HG02759 (cell line): ENCODE results near the gene CNGB1.
"Not testable (repeated sequence)": the region's sequence is repeated elsewhere in the genome, so short reads cannot be mapped to it uniquely, and the experiment has no call there.

Source experiments
- ATAC-seq: cut with Tn5 transposase; IDR thresholded peaks from one replicate; pipeline ENCODE4 v1.9.1; 2021; ENCODE audit warnings: mild to moderate bottlenecking, moderate library complexity; ENCODE audit not compliant: unreplicated experiment

The CNGB1 gene

DNA sequence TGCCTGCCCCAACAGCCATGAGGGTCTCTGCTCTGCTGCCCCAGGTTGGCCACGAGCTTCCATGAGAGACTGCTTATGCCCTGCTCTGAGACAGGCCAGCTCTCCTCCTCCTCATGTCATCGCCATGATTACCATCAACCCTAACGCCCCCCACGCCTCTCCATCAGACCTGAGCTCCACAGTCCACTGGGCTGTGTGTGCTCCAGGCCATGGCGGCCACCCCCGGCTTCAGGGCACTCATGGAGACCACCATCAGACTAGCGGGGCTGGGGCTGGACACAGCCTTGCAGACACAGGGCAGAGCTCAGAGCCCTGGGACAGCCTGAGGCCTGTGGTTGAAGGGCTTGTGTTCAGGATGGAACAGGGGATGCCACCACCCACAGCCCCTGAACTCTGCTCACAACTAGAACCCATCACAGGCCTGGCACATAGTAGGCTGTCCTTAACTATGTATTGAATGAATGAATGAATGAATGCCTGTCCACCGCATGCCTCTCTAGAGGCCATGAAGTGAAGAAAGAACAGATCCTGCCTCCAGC is 14.6 kb downstream of the CNGB1 start:
- no peak for ATAC-seq

DNA sequence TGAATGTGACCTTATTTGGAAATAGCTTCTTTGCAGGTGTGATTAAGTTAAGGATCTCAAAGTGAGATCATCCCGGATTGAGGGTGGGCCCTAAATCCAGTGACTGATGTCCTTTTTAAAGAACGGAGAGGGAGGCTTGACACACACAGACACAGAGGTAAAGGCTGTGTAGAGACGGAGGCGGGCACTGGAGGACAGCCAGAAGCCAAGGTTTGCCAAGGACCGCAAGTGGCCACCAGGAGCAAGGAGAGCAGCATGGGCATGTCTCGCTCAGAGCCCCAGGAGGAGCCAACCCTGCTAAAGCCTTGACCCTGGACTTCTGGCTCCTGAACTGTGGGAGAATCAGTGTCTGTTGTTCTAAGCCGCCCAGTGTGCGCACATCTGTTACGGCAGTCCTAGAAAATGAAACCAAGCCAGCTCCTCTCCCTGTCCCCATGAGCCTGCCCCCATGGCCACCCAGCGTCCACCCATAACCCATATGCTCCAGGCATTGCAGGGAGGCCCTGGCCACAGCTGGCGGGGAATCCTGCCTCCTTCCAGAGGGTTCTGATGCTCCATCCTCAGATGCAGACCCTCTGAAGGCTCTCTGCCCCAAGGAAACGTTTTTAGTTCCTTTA is 15.2 kb downstream of the CNGB1 start:
- no peak for ATAC-seq

DNA sequence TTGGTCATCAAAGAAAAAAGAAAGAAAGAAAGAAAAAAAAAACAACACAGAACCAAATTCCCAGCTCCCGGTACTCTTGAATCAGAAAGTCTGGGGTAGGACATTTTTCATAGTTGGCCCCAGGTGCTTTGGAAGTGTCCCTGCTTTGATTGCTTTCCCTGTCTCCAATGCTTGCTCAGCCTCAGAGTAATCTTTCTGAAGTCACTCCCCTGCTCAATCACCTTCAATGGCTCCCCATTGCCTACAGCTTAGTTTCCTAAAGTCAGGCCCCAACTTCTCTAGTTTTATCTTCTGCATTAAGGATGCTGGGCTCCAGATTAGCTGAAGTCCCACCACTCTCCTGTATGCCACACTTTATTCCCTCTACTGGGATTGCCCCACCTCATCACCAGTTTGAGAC is 17.1 kb downstream of the CNGB1 start:
- ATAC-seq: no peak

DNA sequence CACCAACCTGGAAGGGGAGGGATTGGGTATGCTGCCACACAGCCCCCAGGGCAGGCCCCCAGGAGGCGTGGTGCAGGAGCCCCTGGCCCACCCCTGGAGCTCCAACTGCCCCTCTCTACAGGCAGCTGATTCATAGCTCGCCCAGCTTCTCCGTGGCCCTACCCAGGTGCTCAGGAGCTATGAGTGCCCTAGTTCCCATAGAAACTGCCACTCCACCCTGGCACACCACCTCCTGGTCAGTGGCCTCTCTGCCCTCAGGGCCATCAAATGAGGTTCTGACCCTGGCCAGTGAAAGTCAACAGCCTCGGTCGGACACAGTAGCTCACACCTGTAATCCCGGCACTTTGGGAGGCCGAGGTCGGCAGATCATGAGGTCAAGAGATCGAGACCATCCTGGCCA is 18.0 kb downstream of the CNGB1 start:
- no peak for ATAC-seq

DNA sequence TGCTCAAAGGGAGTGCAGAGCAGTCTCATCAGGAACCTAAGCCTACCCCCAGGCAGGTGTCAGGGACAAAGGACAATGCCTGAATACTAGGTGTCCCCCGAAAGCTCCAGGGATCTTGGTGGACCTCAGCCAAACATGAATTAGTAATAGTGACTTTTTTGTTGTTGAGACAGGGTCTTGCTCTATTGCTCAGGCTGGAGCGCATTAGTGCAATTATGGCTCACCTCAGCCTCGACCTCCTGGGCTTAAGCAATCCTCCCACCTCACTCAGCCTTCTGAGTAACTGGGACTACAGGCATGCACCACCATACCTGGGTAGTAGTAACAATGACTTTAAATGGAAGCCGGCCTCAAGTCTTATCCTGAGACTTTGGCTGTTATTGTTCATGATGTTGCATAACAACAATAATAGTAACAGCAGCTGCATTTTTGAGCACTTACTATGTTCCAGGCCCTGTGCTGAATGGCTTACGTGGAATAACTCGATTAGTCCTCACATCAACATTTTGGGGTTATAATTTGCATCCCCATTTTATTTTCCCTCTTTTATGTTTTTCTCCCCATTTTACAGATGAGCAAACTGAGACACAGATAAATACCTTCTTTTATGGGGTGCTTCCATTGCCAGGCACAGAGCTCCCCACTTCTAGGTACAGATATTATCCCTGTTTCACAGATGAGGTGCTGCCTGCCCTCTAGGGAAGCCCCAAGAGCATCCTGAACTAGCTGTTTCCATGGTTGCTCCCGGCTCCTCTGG is 19.5 kb downstream of the CNGB1 start:
- ATAC-seq: no peak

DNA sequence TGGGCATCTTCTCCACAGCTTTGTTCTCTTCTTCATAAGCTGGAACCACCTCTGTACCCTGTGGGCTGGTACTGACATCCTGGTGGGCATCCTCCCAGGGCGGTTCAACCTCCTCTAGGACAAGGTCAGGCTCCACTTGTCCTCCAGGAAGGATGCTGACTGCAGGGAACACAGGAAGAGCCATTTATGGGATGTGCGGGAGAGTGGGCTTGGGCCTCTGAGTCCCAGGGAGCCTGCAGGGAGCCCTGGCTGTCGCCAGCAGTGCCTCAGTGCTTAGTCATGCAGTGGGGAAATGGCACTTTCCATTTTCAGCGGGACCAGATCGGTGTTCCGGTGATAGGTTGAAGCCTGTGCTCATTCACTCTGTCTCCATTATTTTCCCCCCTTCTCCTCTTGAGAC is 20.5 kb downstream of the CNGB1 start:
- no peak for ATAC-seq

DNA sequence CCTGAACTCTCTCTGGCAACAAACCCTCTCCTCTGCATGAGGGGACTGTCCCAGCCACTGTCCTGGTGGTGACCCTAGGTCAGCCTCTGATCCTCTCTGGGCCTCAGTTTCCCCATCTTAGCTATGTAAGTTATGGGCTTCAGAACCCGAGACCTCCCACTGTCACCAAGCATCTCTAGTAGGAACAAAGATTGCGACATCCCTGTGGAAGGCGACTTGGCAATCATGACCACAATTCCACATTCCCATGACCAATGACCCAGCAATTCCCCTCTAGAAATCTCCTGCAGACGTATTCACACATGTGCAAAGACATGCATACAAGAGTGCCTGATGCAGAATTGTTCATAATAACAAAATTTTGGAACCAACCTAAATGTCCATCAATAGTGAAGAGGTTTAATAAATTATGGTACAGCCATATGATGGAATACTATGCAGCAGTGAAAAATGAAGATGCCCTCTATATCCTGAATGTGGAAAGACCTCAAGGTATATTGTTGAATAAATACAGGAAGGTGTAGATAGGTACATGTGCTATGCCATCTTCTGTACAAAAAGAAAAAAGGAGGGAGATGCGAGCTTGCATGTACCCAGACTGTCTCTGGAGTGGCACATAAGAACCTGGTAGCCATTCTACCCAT is 21.2 kb downstream of the CNGB1 start:
- ATAC-seq: no peak

DNA sequence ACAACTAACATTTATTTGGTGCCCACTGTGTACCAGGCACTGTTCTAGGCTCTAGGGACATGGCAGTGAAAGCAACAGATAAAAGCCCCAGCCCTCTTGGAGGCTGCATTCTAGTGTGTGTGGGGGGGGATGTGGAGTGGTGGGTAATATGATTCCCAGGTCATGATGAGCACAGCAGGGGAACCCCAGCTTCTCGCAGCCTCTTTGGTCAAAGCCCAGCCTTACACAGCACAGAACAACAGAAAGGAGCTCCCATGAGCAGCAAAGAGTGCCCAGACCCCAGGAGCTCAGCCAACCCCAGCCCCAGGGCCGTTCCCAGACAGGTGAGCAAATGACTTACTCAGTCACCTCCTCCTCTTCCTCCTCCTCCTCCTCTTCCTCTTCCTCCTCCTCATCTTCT is 21.9 kb downstream of the CNGB1 start:
- ATAC-seq: no peak

DNA sequence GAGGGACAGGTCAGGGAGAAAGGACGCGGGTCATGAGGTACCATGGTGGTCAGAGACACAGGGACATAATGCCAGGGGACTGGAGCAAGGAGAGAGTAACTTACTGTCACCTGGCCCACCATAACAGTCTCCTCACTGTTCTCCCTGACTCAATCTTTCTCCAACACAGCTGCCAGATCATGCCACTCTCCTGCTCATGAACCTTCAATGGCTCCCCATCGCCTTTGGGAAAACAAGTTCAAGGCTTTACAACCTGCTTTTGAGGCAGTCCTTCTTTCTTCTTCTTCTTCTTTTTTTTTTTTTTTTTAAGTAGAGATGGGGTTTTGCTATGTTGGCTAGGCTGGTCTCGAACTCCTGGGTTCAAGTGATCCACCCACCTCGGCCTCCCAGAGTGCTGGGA is 22.9 kb downstream of the CNGB1 start:
- no peak for ATAC-seq

DNA sequence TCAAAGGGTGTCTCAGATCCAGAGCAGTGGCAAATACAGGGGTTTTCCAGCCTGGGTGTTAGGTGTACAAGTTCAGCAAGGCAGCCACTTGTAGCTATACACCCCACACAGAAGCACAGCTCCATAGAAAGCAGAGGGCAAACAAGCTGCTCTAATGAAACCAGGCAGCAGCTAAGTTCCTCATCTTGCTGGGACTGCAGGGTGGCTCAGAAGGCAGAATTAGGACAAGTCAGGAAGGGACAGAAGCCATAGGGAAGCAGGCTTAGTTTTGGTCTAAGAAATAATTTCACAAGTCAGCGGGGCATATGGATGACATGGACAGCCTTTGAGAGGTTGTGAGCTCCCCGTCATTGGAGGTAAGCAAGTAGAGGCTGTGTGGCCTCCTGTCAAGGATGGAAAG is 23.7 kb downstream of the CNGB1 start:
- ATAC-seq: no peak

DNA sequence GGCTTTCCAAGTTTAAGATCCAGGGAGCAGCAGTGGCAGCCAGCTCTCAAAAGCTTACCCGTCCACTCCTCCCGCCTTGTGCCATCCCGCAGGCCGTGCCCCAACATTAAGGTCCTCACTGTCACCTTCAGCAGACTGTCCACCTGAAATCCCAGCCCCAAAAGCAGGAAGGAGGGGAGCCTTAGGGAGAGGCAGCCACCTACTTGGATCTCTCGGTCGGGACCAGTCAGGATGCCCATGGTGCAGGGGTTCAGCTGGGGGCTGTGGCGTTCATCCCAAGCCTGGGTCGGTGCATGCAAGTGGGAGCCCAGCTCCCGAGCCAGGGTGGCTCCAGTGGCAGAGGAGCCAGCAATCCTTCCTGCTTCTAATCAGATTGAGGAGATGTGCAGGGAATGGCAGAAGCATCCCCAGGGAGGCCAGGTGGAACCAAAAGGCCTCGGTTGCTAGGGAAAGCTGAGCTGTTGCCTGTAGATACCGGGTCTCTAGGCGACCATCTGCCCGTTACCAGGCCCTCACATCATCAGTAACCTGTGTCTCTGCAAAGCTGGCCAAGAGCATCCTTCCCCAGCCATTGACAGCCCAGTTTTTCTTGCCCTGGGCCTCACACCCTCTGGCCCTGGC is 24.6 kb downstream of the CNGB1 start:
- ATAC-seq: no peak

DNA sequence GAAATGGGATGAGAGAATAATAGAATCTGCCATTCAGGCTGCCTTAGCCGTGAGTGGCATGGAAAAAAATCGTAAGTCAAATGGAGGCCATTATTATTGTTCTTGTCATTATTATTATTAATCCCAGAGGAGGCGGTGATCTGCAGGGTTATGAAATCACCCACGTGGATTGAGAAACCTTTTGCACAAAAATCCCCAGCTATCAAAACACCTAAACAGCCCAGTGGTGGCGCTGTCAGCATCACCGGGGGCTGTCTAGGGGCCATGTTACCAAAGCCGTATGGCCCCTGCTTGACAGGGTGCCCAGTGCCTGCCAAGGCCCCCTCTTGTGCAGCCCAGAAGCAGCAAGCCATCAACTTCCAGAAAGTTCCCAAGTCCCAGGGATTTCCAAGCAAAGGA is 25.2 kb downstream of the CNGB1 start:
- ATAC-seq: no peak

DNA sequence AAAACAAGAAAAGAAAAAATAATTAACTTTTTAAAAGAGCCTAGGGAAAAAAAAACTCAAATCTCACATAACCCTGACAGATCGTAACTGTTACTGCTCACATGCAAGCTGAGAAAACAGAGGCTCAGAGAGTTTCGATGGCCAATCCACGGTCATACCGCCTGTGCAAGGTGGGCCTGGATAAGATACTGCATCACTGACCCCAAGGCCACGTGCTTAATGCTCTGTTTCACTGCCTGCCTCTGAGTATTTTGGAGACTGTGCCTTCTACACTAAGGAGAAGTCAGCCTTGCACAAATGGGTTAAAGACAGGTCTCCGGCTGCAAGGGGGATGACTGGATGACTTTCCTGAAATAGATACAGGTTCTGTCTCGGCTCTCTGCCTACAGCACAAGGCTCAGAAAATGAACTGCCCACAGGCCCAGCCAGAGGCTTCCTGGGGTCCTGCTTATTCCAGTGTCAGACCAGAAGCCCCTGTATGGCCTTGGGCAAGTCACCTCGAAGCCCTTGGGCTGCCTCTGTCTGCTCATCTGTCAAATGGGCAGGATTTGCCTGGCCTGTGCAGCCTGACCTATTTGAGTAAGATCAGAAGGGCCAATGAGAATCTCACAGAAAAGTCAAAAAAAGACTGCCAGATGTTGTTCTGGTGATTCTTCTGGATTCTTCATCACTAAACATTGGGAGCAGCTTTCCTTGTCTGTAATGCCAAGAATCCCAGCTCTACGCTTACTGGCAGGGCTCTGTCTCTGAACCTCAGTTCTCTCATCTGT is 25.8 kb downstream of the CNGB1 start:
- ATAC-seq: no peak

DNA sequence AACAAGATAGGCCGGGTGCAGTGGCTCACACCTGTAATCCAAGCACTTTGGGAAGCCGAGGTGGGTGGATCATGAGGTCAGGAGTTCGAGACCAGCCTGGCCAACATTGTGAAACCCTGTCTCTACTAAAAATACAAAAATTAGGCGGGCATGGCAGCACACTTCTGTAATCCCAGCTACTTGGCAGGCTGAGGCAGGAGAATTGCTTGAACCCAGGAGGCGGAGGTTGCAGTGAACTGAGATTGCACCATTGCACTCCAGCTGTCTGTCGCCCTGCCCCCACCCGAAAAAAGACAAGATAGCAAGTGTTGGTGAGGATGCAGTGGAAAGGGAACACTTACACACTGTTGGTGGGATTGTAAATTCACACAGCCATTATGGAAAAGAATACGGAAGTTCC is 27.5 kb downstream of the CNGB1 start:
- ATAC-seq: not testable (repeated sequence)

DNA sequence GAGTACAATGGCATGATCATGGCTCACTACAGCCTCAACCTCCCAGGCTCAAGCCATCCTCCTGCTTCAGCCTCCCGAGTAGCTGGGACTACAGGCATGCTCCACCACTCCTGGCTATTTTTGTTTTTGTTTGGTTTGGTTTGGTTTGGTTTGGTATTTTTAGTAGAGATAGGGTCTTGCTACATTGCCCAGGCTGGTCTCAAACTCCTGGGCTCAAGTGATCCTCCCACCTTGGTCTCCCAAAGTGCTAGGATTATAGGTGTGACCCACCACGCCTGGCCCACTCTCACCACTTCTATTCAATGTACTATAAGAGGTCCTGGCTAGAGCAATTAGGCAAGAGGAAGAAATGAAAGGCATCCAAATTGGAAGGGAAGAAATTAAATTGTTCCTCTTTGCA is 29.0 kb downstream of the CNGB1 start:
- ATAC-seq: not testable (repeated sequence)

DNA sequence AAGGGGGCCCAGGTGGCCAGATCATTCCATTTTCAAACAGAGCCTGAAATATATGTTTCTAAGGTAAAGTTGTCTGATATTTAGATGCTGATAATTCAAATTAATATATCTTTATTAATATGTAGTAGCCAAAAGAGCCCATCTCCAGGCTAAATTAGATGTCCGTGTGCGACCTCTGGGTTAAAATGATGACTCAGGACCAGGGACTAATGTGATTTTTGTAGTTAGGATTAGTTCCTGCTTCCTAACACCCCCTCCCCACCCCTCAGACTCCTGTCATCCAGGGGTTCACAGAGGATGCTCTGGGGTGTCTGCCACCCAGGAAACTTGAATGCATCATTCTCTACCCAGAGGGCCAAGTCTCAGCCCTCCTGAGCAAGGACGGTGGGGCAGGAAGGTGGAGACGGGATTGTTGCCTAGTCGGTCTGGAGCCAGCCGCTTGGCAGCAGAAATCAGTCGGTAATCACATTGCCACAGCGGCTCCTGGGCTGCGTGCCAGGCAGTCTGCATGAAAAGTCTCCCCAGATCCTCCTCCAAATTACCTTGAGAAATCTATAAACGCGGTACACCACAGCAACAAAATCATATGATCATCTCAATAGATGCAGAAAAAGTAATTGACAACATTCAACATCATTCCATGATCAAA is 29.8 kb downstream of the CNGB1 start:
- ATAC-seq: no peak

DNA sequence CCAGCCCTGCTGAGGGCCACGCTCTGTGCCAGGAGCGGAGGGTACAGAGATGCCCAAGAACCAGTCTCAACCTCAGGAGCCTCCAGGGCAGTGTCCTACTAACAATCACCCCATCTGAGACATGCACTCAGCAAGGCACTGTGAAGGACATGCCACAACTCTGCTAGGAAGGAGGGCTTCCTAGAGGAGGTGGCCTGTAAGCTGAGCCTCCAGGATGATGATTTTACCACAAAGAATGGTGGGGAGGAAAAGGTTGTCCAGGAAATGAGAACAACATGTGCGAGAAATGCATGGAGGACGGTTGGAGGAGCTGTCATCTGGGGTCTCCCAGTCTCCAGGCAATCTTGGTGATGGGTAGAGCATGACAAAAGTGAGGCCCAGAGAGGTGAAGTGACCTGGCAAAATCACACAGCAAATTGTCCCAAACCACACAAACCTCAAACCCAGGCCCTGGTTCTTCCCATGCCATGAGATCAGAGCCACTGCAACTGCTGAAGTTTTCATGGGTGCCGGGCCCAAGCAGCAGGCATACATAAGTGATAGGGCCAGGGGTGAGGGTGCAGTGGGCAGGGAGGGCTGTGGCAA is 30.5 kb downstream of the CNGB1 start:
- no peak for ATAC-seq

DNA sequence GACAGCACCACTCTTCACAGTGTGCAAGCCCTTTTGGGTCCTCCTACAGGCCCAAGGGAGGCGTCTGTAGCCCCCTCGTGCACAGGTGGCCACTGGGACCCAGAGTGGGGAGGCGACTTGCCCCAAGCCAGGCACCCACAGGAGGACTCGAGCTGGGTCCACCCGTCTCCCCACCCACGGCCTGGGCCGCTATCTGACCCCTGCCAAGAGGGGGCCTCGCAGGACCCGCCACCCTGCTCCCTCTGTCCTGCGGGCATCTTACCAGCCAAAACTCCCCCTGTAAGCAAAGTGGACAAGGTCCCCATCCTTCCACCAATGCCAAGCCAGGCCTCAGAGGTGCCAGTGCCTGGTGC is 31.1 kb downstream of the CNGB1 start:
- ATAC-seq: no peak

DNA sequence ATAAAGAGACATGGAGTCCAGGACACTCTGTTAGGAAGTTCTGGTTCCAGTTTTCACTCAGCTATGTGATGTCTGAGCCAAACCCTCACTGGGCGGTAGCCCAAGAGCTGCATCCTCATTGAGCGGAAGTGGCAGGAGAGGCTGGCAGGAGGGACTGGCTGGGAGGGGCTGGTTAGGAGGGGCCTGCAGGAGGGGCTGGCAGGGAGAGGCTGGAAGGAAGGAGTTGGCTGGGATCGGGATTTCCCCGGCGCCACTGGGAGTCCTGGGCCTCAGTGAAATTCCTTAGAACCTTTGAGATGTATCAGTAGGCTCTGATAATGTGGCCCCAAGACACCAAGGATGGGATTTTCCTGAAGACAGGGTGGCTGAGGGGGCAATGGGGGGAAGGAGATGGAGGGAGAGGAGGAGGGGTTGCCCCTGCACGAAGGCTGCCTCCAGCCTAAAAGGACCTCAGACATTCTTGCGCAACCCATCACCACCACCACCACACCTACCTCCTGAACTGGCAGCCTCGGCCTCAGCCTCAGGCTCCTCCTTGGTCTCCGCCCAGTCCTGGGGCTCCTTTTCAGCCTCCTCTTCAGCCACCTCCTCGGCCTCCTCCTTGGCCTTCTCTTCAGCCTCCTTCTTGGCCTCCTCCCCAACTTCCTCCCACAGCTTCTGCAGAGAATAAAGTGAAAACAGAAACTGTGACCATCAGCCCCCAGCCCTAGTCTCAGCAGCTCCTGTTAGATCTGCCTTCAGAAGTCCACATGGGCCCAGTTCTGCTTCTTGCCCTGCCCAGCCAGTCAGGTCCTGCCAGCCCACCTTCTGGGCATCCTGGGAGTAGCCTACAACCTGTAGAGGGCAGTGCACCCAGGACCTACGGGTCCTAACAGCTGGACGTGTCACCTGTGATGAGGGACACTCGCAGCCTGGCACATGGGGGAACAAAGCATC is 31.7 kb downstream of the CNGB1 start:
- no peak for ATAC-seq
